ENCODE data around the gene UGT1A10.

DNA sequence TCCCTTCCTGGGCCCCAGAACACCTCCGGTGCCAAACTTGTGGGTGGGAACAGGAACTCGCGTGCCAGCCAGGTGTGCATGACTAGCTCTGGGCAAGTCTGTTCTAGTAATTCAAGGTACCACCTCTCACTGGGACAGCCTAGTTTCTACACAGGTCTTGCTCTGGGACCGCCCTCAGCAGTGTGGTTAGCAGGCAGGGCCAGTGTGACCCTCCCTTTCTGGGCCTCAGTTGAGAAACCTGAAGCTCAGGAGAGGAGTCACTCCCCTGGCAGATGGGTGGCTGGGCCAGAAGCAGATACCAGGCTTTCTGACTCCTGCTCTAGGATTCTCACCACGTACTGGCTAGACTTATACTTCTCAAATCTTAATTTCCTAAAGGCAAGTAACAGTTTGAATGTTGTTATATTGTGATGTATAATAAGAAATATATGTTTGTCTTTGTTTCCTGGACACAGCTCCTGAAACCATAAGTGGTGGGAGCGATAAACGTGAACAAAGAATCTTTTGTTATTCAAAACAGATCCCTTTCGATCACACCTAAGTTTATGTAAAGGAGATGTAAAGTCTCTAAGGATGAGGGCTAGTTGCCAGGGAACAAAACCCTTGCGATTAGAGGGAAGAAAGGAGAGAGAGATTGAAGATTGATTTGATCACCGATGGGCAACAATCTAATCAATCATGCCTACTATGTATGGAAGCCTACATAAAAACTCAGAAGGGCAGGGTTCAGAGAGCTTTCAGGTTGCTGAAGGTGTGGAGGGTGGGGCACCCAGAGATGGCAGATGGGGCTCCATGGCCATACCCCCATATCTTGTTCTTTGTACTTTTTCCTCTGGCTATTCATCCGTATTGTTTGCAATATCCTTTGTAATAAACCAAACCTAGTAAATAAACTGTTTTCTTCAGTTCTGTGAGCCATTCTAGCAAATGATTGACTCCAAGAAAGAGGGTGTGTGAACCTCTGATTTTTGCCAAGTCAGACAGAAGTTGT is 55.5 kb downstream of the UGT1A10 start:
- no peak for TF ChIP-seq EP300 (IDR thresholded peaks at IDR 0.05)
- TF ChIP-seq, protein P1, sequence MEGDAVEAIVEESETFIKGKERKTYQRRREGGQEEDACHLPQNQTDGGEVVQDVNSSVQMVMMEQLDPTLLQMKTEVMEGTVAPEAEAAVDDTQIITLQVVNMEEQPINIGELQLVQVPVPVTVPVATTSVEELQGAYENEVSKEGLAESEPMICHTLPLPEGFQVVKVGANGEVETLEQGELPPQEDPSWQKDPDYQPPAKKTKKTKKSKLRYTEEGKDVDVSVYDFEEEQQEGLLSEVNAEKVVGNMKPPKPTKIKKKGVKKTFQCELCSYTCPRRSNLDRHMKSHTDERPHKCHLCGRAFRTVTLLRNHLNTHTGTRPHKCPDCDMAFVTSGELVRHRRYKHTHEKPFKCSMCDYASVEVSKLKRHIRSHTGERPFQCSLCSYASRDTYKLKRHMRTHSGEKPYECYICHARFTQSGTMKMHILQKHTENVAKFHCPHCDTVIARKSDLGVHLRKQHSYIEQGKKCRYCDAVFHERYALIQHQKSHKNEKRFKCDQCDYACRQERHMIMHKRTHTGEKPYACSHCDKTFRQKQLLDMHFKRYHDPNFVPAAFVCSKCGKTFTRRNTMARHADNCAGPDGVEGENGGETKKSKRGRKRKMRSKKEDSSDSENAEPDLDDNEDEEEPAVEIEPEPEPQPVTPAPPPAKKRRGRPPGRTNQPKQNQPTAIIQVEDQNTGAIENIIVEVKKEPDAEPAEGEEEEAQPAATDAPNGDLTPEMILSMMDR (IDR thresholded peaks at IDR 0.05), result no peak

Measured in tibial nerve (tissue), 4 donors.